Measurements from ENCODE around the gene OR2V1. TPM values are rescaled to one million over a fixed set of nuclear protein-coding genes. Genes with fewer than 3 reads are reported as not detected.
"Not testable (repeated sequence)": the region's sequence is repeated elsewhere in the genome, so short reads cannot be mapped to it uniquely, and the experiment has no call there.

Gene OR2V1
- total RNA-seq, 3 donors from 2014 or later, result not detected

- ATAC-seq, result no peak
- Histone ChIP-seq H3K36me3 (ENCODE audit: low read depth) (no peaks in the 10 kb centered on the region), H3K4me3 (no peak overlapping the region), H3K9me3 (no peaks in the 10 kb centered on the region), H3K4me1 (ENCODE audit: low read depth) (no peaks in the 10 kb centered on the region)
- intact Hi-C loops (cut with DNase I, micrococcal nuclease), result no loop called here
- DNase-seq, result peak in 2 of 3 donors; percentile 39 to 42
- no peak for TF ChIP-seq CTCF (IDR thresholded peaks at IDR 0.05)
Measured at GRCh38 chr5:181133610-181134231, 2.8 kb upstream of the OR2V1 start.

GRCh38 chr5:181133083-181133482 is 2.1 kb upstream of the OR2V1 start:
- Histone ChIP-seq H3K36me3 (ENCODE audit: low read depth) (no peaks in the 10 kb centered on the region), H3K4me1 (ENCODE audit: low read depth) (no peaks in the 10 kb centered on the region), H3K4me3 (no peak overlapping the region), H3K9me3 (no peaks in the 10 kb centered on the region)
- no peak for DNase-seq
- intact Hi-C loops (cut with DNase I, micrococcal nuclease), result no loop called here
- no peak for TF ChIP-seq CTCF (IDR thresholded peaks at IDR 0.05)
- ATAC-seq, result no peak

- Histone ChIP-seq H3K4me3 (no peak overlapping the region), H3K36me3 (ENCODE audit: low read depth) (no peaks in the 10 kb centered on the region), H3K9me3 (no peaks in the 10 kb centered on the region), H3K4me1 (ENCODE audit: low read depth) (no peaks in the 10 kb centered on the region)
- DNase-seq (no peak), ATAC-seq (no peak)
- no peak for TF ChIP-seq CTCF (IDR thresholded peaks at IDR 0.05)
- intact Hi-C loops (cut with DNase I, micrococcal nuclease), result no loop called here
Measured at GRCh38 chr5:181131514-181131913, 545 bp upstream of the OR2V1 start.

GRCh38 chr5:181130081-181130480 is 888 bp downstream of the OR2V1 start:
- H3K9me3 ChIP-seq; H3K4me3 ChIP-seq; DNase-seq; H3K4me1 ChIP-seq (ENCODE audit: low read depth); intact Hi-C loops (cut with DNase I, micrococcal nuclease); H3K36me3 ChIP-seq (ENCODE audit: low read depth); ATAC-seq: not testable (repeated sequence)

GRCh38 chr5:181129601-181130000 is 1.4 kb downstream of the OR2V1 start:
- H3K36me3 ChIP-seq (ENCODE audit: low read depth), result no peaks in the 10 kb centered on the region
- no peaks in the 10 kb centered on the region for H3K4me1 ChIP-seq (ENCODE audit: low read depth)
- TF ChIP-seq CTCF (IDR thresholded peaks at IDR 0.05), result no peak
- ATAC-seq, result no peak
- no peak overlapping the region for H3K4me3 ChIP-seq
- H3K9me3 ChIP-seq, result no peaks in the 10 kb centered on the region
- intact Hi-C loops (cut with DNase I, micrococcal nuclease), result no loop called here
- no peak for DNase-seq

- ATAC-seq (no peak), DNase-seq (no peak)
- TF ChIP-seq CTCF (IDR thresholded peaks at IDR 0.05), result no peak
- Histone ChIP-seq H3K4me1 (ENCODE audit: low read depth) (no peaks in the 10 kb centered on the region), H3K9me3 (no peaks in the 10 kb centered on the region), H3K36me3 (ENCODE audit: low read depth) (no peaks in the 10 kb centered on the region), H3K4me3 (no peak overlapping the region)
- intact Hi-C loops (cut with DNase I, micrococcal nuclease), result no loop called here
Measured at GRCh38 chr5:181127907-181128626, 2.9 kb downstream of the OR2V1 start.

Measured in mucosa of descending colon (tissue), 3 donors.